SK-N-SH (cell line): ENCODE results near the gene NAALADL2. TPM values are rescaled to one million over a fixed set of nuclear protein-coding genes. Genes with fewer than 3 reads are reported as not detected.

Experiments
- CTCF ChIA-PET: fragments of 300-600, 350-600 bp; formaldehyde crosslinking; extraction: SDS; loops from one replicate; lab custom pipeline; 2021; lab: Yijun Ruan, JAX
- POLR2A ChIA-PET: fragments of 350-600 bp; sonication (Branson Sonifier 250); formaldehyde crosslinking; extraction: SDS; loops from one replicate; lab custom pipeline; 2020; ENCODE audit warnings: antibody characterized with exemption, inconsistent platforms; lab: Yijun Ruan, JAX
- DNase-seq: peaks from one replicate; pipeline ENCODE4 v3.0.0; 2012
- H2AFZ ChIP-seq: fragments of 200-600 bp; sonication (generic); 2 replicates; pipeline ENCODE4 v1.8.1; 2016; ENCODE audit warnings: antibody characterized with exemption, mild to moderate bottlenecking, low read depth
- H3F3A ChIP-seq: fragments of 200-600 bp; sonication (generic); replicated peaks from 2 replicates; pipeline ENCODE3; 2016; ENCODE audit warnings: antibody characterized with exemption, mild to moderate bottlenecking; ENCODE audit not compliant: insufficient read depth
- H3K27ac ChIP-seq, 2 experiments: fragments of 200-500 bp in 1 of 2; fragments of 200-600 bp in 1 of 2; sonication (Bioruptor generic) in 1 of 2; sonication (generic), shearing (Covaris generic) in 1 of 2; 2 replicates each; pipeline versions ENCODE4 v1.5.1 to v1.6.1; 2014 to 2016; ENCODE audit warnings: low read depth in 2 of 2, inconsistent platforms in 1 of 2, low read length in 1 of 2, mild to moderate bottlenecking in 1 of 2, mixed read lengths in 1 of 2
- H3K27me3 ChIP-seq: fragments of 200-600 bp; sonication (generic), shearing (Covaris generic); 2 replicates; pipeline ENCODE4 v1.6.1; 2016; ENCODE audit warnings: mixed run types; ENCODE audit not compliant: insufficient read depth
- H3K36me3 ChIP-seq, 2 experiments: fragments of 200-500 bp in 1 of 2; fragments of 200-600 bp in 1 of 2; sonication (Bioruptor generic) in 1 of 2; sonication (generic) in 1 of 2; replicated peaks in 1 of 2; 2 replicates each; pipeline versions ENCODE3 to v1.5.1; 2014 to 2016; ENCODE audit warnings: low read length in 1 of 2, mild to moderate bottlenecking in 1 of 2; ENCODE audit not compliant: insufficient read depth in 2 of 2, control insufficient read depth in 1 of 2
- H3K4me1 ChIP-seq, 2 experiments: fragments of 200-500 bp in 1 of 2; fragments of 200-600 bp in 1 of 2; sonication (Bioruptor generic) in 1 of 2; sonication (generic), shearing (Covaris generic) in 1 of 2; 2 replicates each; pipeline versions ENCODE4 v1.5.1 to v1.6.1; 2014 to 2016; ENCODE audit warnings: low read depth in 1 of 2, low read length in 1 of 2, mixed run types in 1 of 2; ENCODE audit not compliant: insufficient read depth in 2 of 2, control insufficient read depth in 1 of 2
- H3K4me2 ChIP-seq: fragments of 200-600 bp; sonication (generic), shearing (Covaris generic); 2 replicates; pipeline ENCODE4 v1.6.1; 2017; ENCODE audit warnings: mixed run types
- H3K4me3 ChIP-seq, 2 experiments: fragments of 200-500 bp in 1 of 2; fragments of 200-600 bp in 1 of 2; sonication (Bioruptor generic) in 1 of 2; sonication (generic), shearing (Covaris generic) in 1 of 2; 2 replicates each; pipeline versions ENCODE4 v1.5.1 to v1.8.1; 2014 to 2016; ENCODE audit warnings: low read depth in 2 of 2, inconsistent platforms in 1 of 2, low read length in 1 of 2, mild to moderate bottlenecking in 1 of 2, mixed read lengths in 1 of 2, moderate library complexity in 1 of 2
- H3K79me2 ChIP-seq: fragments of 200-600 bp; sonication (generic); 2 replicates; pipeline ENCODE4 v1.8.1; 2017; ENCODE audit warnings: mild to moderate bottlenecking; ENCODE audit not compliant: insufficient read depth
- H3K9ac ChIP-seq: fragments of 200-600 bp; sonication (generic); 2 replicates; pipeline ENCODE4 v1.6.1; 2017; ENCODE audit warnings: mixed run types
- H3K9me2 ChIP-seq: fragments of 200-600 bp; sonication (generic); 2 replicates; pipeline ENCODE4 v1.6.1; 2017; ENCODE audit warnings: mixed run types
- H3K9me3 ChIP-seq: fragments of 200-600 bp; sonication (generic); 2 replicates; pipeline ENCODE4 v1.6.1; 2017; ENCODE audit warnings: mixed run types, mild to moderate bottlenecking, moderate library complexity
- H4K20me1 ChIP-seq: fragments of 200-600 bp; sonication (generic); 2 replicates; pipeline ENCODE4 v1.6.1; 2017; ENCODE audit warnings: mild to moderate bottlenecking, mixed run types; ENCODE audit not compliant: insufficient read depth
- EP300 ChIP-seq, 2 experiments: IDR thresholded peaks; 2 replicates each; pipeline versions ENCODE4 v1.4.0 to v1.6.1; 2012; ENCODE audit warnings: borderline replicate concordance in 1 of 2, low read depth in 1 of 2, low read length in 1 of 2
- FOSL2 ChIP-seq: IDR thresholded peaks from 2 replicates; pipeline ENCODE4 v1.4.0; 2012; ENCODE audit warnings: low read depth, mild to moderate bottlenecking, moderate library complexity, borderline replicate concordance
- FOXM1 ChIP-seq: IDR thresholded peaks from 2 replicates; pipeline ENCODE4 v1.4.0; 2012; ENCODE audit warnings: low read depth, mild to moderate bottlenecking
- JUND ChIP-seq: IDR thresholded peaks from 2 replicates; pipeline ENCODE4 v1.4.0; 2012
- NFIC ChIP-seq: IDR thresholded peaks from 2 replicates; pipeline ENCODE4 v1.4.0; 2012; ENCODE audit warnings: borderline replicate concordance
- RFX5 ChIP-seq: IDR thresholded peaks from 2 replicates; pipeline ENCODE4 v1.6.1; 2012; ENCODE audit warnings: mild to moderate bottlenecking, improper control_type of control experiment, low read length
- TCF12 ChIP-seq: IDR thresholded peaks from 2 replicates; pipeline ENCODE4 v1.4.0; 2012
- YY1 ChIP-seq: IDR thresholded peaks from 2 replicates; pipeline ENCODE4 v1.4.0; 2012; ENCODE audit warnings: low read depth, mild to moderate bottlenecking
- WGBS: methylation state at CpG from one replicate; pipeline ENCODE4 v1.1.6; 2017; ENCODE audit warnings: low lambda C conversion rate; 5-methylcytosine and 5-hydroxymethylcytosine counted together
- polyA plus RNA-seq, 3 experiments: library from polyadenylated mRNA; depleted of rRNA; stranded (reverse); fragments of >200 nt; gene quantifications; 2 replicates each; pipeline ENCODE4 v1.2.3, GENCODE V29; 2012
- TF ChIP-seq, protein P1 (sequence below): IDR thresholded peaks from 2 replicates; pipeline ENCODE4 v1.4.0; 2012; ENCODE audit warnings: low read depth, borderline replicate concordance
- TF ChIP-seq, protein P2 (sequence below): IDR thresholded peaks from 2 replicates; pipeline ENCODE4; 2012

NAALADL2 gene
- polyA plus RNA-seq, 1 of the 3 experiments (the other 2 are of a cell fraction) = 1.2 TPM

DNA sequence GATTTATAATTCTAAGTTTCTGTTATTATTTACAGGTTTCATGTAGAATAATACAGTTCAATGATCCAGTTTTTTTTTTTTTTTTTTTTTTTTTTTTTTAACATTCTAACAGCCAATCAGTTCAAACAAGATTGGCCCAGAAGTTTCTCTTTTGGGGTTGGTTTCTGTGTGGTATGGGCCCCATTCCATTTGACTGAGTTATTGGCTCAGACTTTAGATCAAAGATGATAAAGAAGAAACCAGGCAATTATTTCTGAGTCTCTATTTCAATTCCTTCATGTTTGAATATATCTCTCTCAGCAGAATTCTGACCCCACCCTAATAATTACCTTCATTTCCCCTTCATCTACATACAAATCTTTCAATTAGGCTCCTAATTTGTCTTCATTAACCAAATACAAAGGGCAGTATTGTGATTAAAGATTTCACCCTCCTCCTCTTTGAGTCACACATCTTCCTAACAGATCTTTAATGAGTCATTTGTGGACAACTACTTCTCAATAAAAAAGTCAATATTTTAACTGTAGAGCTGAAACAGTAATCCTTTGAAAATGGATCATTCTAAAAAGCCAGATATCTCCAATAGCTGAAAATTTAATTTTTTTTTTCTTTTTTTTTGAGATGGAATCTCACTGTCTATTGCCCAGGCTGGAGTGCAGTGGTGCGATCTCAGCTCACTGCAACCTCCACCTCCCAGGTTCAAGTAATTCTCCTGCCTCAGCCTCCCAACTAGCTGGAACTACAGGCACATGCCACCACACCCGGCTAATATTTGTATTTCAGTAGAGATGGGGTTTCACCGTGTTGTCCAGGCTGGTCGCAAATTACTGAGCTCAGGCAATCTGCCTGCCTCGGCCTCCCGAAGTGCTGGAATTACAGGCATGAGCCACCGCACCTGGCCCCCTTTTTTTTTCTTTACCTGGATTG, 878.8 kb downstream of the NAALADL2 start:
- H3K79me2 ChIP-seq = no peaks in the 10 kb centered on the region
- no peak overlapping the region for H3K4me2 ChIP-seq
- no peak overlapping the region for H3K9ac ChIP-seq
- no peak for DNase-seq
- H3K4me1 ChIP-seq = peaks cover 0 to 11% of the 10 kb centered on the region in 2 experiments; a peak in 2 of 4 replicates
- H4K20me1 ChIP-seq = no peaks in the 10 kb centered on the region
- H3K9me2 ChIP-seq = no peaks in the 10 kb centered on the region
- ChIA-PET POLR2A (no interaction called here), CTCF (interaction anchor here (0.6 kb wide), 2 partner anchors 827 to 1488 kb away, joined by 3 read pairs; no protein-coding TSS in a partner anchor)
- peak overlapping the region in 1 of 2 experiments; percentile 66; a peak in 2 of 4 replicates for H3K27ac ChIP-seq
- TF ChIP-seq YY1 = no peak
- TF ChIP-seq, protein P1, sequence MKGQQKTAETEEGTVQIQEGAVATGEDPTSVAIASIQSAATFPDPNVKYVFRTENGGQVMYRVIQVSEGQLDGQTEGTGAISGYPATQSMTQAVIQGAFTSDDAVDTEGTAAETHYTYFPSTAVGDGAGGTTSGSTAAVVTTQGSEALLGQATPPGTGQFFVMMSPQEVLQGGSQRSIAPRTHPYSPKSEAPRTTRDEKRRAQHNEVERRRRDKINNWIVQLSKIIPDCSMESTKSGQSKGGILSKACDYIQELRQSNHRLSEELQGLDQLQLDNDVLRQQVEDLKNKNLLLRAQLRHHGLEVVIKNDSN = no peak
- TF ChIP-seq JUND = peak; percentile 50
- no peak for TF ChIP-seq RFX5
- TF ChIP-seq TCF12 = peak; percentile 58
- TF ChIP-seq EP300 (IDR thresholded peaks at IDR 0.05; ENCODE audit: borderline replicate concordance in 1 of 2, low read depth in 1 of 2, low read length in 1 of 2) = peak in 1 of 2 experiments; percentile 48; a peak in 1 of 4 replicates
- peak; percentile 48; the same call in 1 of the 2 replicates for TF ChIP-seq FOSL2
- TF ChIP-seq, protein P2, sequence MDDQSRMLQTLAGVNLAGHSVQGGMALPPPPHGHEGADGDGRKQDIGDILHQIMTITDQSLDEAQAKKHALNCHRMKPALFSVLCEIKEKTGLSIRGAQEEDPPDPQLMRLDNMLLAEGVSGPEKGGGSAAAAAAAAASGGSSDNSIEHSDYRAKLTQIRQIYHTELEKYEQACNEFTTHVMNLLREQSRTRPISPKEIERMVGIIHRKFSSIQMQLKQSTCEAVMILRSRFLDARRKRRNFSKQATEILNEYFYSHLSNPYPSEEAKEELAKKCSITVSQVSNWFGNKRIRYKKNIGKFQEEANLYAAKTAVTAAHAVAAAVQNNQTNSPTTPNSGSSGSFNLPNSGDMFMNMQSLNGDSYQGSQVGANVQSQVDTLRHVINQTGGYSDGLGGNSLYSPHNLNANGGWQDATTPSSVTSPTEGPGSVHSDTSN = peak; percentile 38
- peak; percentile 56; the same call in 1 of the 2 replicates for TF ChIP-seq NFIC
- no peaks in the 10 kb centered on the region for H3K36me3 ChIP-seq
- 86% methylated on average over 7 of the region's 7 CpGs for WGBS
- H2AFZ ChIP-seq = no peak overlapping the region; the same call in 1 of the 2 replicates
- H3K4me3 ChIP-seq = no peak overlapping the region
- peaks cover 17% of the 10 kb centered on the region for H3F3A ChIP-seq
- no peaks in the 10 kb centered on the region for H3K9me3 ChIP-seq
- H3K27me3 ChIP-seq = no peaks in the 10 kb centered on the region

DNA sequence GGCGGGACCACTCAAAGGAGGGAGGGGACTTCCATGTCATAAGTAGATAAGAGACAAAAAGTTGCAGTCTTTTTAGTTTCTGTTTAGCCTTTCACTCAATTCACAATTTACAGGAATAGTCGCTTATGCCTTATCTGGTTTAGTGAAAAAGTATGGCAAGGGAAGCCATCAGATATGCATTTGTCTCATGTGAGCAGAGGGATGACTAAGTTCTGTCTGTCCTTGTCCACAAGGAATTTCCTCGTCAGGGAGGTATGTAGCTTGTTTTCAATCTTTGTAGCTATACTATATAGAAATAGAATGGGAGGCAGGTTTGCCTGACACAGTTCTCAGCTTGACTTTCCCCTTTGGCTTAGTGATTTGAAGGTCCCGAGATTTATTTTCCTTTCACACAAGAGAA, 882.8 kb downstream of the NAALADL2 start:
- Histone ChIP-seq H2AFZ (peak overlapping the region; percentile 56; the same call in 1 of the 2 replicates), H3K27ac (no peak overlapping the region), H3K27me3 (no peaks in the 10 kb centered on the region), H3K36me3 (no peaks in the 10 kb centered on the region), H3K79me2 (no peaks in the 10 kb centered on the region), H4K20me1 (no peaks in the 10 kb centered on the region), H3K4me2 (0 out of 2 replicates have a peak overlapping the region, but pooled peaks have one; percentile 21), H3K9me2 (no peaks in the 10 kb centered on the region), H3F3A (peaks cover 30% of the 10 kb centered on the region), H3K4me3 (no peak overlapping the region), H3K9ac (no peak overlapping the region), H3K9me3 (no peaks in the 10 kb centered on the region), H3K4me1 (peaks cover 0 to 17% of the 10 kb centered on the region in 2 experiments; a peak in 2 of 4 replicates)
- DNase-seq = no peak
- TF ChIP-seq, protein P2 = 0 out of 2 replicates have a peak, but pooled peaks have one; percentile 19
- TF ChIP-seq FOXM1 = no peak
- POLR2A ChIA-PET = no interaction called here
- CTCF ChIA-PET = no interaction called here
- 64% methylated on average over 4 of the region's 4 CpGs for WGBS
